GM13976 (cell line): ENCODE results near the gene NEDD4L.

Experiments
- DNase-seq: peaks from one replicate; pipeline ENCODE4 v3.0.0; 2012; ENCODE audit warnings: low spot score
- CTCF ChIP-seq: IDR thresholded peaks from 2 replicates; pipeline ENCODE4 v1.5.1; 2012; ENCODE audit warnings: borderline replicate concordance, mild to moderate bottlenecking; ENCODE audit not compliant: insufficient read depth; ENCODE audit errors: extremely low read depth, missing control alignments, control extremely low read depth
- in situ Hi-C: fragments of 300-500 bp; cut with MboI; formaldehyde crosslinking; loops from one replicate; pipeline ENCODE4 v1.12.0; 2022; ENCODE audit warnings: low sequenced_read_pairs, mixed read lengths, inconsistent platforms; ENCODE audit not compliant: unreplicated experiment

Gene NEDD4L

GRCh38 chr18:58196164-58196563 is 152.1 kb downstream of the NEDD4L start:
- no peak for DNase-seq
- no peak for TF ChIP-seq CTCF
- in situ Hi-C loops: loop anchor here (25.0 kb wide), 1 partner anchor 566 kb away; no protein-coding TSS in a partner anchor

- DNase-seq: no peak
- in situ Hi-C loops: loop anchor here (25.0 kb wide), 1 partner anchor 565 kb away; no protein-coding TSS in a partner anchor
- no peak for TF ChIP-seq CTCF
These were observed 153.2 kb downstream of the NEDD4L start for GRCh38 chr18:58196881-58197872.

GRCh38 chr18:58201268-58201667 is 157.2 kb downstream of the NEDD4L start:
- in situ Hi-C loops: no loop called here
- no peak for DNase-seq
- TF ChIP-seq CTCF: no peak

DNA sequence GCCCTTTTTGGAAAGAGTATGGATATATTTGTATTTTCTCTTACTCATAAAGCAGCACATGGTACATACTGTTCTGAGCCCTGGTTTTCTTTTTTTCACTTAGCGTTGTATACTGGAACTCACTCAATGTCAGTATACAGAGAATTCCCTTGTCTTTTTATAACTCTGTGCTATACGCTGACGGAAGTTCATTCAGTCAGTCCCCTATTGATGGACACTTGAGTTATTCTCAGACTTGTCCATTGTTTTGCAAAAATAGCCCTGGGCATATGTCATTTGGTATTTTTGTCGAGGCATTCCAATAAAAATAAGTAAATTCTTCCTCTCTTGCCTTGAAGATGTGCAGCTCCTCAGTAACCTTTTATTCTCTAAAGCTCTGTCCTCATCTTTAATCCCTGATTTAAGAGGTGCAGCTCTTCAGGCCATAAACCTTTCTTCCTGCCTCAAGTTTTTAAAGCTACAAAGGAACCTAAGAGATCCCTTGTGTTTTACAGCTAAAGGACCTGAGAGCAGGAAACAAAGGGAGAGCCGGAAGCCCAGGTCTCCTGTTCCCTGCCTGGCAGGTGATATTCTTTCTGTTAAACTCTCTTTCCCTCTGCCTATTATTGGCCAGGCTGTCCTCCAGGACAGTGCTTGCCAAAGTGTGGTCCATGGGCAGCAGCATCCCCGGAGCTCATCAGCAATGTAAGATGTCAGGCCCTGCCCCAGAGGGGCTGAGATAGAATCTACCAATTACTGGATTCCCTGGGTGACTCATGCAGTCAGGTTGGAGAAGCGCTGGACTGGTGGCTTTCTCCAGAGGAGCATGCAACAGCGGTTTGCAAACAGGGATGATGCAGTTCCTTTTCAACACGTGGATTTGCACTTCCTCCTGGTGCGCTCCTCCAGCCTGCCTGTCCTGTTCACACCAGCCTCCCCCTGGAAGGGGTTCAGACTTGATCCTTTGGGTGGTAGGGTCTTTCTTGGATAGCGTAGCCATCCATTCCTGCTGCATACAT is 158.0 kb downstream of the NEDD4L start:
- TF ChIP-seq CTCF: no peak
- no peak for DNase-seq
- in situ Hi-C loops: no loop called here

DNA sequence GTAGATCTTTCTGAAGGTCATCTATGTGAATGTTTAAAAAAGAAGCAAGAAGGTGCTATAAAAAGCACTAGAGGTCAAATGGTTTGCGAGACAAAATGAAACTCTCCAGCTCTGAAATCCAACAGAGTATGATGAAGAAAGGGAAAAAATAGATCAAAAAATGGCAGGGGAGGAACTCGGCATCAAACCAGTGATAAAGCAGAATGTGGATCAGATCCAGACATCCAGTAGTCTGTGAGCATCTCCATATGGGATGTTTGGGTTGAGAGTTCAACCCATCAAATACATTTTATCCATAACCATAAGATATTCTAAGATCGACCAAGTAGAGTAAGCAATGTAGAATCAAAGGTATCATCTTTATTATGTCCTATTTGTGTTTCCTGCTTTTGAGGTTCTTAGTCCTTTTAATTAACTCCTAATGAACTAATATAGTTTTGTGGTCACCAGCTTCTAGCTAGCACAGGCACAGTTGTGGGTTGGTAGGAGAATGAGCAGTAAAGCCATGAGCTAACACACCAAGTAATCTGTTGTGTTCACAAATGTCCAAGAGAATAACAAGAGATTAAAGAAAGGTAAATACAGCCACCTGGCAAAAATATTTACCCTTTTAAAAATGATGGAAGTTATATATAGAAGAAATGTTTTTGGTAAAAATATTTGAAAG is 160.9 kb downstream of the NEDD4L start:
- in situ Hi-C loops: no loop called here
- no peak for TF ChIP-seq CTCF
- no peak for DNase-seq
